ENCODE results near the gene MUC5B.
"Not testable (repeated sequence)": the region's sequence is repeated elsewhere in the genome, so short reads cannot be mapped to it uniquely, and the experiment has no call there.

Gene MUC5B, protein sequence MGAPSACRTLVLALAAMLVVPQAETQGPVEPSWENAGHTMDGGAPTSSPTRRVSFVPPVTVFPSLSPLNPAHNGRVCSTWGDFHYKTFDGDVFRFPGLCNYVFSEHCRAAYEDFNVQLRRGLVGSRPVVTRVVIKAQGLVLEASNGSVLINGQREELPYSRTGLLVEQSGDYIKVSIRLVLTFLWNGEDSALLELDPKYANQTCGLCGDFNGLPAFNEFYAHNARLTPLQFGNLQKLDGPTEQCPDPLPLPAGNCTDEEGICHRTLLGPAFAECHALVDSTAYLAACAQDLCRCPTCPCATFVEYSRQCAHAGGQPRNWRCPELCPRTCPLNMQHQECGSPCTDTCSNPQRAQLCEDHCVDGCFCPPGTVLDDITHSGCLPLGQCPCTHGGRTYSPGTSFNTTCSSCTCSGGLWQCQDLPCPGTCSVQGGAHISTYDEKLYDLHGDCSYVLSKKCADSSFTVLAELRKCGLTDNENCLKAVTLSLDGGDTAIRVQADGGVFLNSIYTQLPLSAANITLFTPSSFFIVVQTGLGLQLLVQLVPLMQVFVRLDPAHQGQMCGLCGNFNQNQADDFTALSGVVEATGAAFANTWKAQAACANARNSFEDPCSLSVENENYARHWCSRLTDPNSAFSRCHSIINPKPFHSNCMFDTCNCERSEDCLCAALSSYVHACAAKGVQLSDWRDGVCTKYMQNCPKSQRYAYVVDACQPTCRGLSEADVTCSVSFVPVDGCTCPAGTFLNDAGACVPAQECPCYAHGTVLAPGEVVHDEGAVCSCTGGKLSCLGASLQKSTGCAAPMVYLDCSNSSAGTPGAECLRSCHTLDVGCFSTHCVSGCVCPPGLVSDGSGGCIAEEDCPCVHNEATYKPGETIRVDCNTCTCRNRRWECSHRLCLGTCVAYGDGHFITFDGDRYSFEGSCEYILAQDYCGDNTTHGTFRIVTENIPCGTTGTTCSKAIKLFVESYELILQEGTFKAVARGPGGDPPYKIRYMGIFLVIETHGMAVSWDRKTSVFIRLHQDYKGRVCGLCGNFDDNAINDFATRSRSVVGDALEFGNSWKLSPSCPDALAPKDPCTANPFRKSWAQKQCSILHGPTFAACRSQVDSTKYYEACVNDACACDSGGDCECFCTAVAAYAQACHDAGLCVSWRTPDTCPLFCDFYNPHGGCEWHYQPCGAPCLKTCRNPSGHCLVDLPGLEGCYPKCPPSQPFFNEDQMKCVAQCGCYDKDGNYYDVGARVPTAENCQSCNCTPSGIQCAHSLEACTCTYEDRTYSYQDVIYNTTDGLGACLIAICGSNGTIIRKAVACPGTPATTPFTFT (N-terminal part only)

DNA sequence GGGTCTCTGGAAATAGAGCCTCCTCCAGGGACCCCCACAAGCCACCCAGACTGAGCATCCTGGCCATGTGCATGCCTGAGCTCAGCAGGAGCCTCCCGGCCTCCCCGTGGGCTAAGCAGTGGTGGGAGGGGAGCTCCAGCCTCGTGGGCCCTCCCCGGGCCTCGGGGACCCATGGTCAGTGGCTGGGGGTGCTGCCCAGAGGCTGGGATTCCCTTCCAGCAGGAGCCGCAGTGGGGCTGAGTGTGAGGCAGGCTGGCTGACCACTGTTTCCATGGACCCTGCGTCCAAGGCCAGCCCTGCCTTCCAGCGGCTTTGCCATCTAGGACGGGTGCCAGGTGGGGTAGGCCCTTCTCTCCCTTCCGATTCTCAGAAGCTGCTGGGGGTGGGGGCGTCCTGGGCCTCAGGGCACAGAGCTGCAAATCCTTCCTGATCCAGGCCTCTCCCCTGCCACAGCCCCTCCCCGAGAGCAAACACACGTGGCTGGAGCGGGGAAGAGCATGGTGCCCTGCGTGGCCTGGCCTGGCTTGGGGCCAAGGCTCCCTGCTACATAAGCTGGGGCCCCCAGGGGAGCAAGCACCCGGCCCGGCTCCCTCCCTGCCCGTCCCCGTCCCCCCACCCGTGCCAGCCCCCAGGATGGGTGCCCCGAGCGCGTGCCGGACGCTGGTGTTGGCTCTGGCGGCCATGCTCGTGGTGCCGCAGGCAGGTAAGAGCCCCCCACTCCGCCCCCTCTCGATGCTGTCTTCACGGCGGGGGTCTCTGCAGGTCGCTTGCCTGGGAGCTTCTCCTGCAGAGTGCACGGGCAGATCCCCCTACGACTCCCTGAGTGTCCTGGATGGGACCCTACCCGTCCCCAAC is at the start of gene MUC5B:
MUC5B (plus strand) TSS at position 576 of the 855 bp plus-strand sequence; CDS start at position 634, 58 bp downstream.
- H3K27ac Mint-ChIP-seq = no peak within 1 kb of the TSS
- H3K4me1 Mint-ChIP-seq = no peaks in the 10 kb centered on the region
- no peaks in the 10 kb centered on the region for H3K36me3 Mint-ChIP-seq
- ATAC-seq (replicated peaks) (no peak), DNase-seq (no peak)
- peaks cover 10 to 37% of the 10 kb centered on the region in 2 donors for H3K27me3 Mint-ChIP-seq
- H3K9me3 Mint-ChIP-seq = no peaks in the 10 kb centered on the region
- no peak within 1 kb of the TSS for H3K4me3 Mint-ChIP-seq

DNA sequence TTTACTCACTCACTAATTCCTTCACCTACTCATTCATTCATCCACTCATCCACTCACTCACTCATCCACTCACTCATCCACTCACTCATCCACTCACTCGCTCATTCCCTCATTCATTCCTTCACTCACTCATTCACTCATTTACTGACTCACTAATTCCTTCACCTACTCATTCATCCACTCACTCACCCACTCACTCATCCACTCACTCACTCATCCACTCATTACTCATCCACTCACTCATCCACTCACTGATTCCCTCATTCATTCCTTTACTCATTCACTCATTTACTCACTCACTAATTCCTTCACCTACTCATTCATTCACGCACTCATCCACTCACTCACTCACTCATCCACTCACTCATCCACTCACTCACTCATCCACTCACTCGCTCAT is 49.5 kb upstream of the MUC5B start:
- H3K27me3 Mint-ChIP-seq; H3K27ac Mint-ChIP-seq; H3K36me3 Mint-ChIP-seq; DNase-seq; H3K4me1 Mint-ChIP-seq; H3K4me3 Mint-ChIP-seq; ATAC-seq (replicated peaks): not testable (repeated sequence)
- H3K9me3 Mint-ChIP-seq = peaks cover 21 to 28% of the 10 kb centered on the region in 2 donors

DNA sequence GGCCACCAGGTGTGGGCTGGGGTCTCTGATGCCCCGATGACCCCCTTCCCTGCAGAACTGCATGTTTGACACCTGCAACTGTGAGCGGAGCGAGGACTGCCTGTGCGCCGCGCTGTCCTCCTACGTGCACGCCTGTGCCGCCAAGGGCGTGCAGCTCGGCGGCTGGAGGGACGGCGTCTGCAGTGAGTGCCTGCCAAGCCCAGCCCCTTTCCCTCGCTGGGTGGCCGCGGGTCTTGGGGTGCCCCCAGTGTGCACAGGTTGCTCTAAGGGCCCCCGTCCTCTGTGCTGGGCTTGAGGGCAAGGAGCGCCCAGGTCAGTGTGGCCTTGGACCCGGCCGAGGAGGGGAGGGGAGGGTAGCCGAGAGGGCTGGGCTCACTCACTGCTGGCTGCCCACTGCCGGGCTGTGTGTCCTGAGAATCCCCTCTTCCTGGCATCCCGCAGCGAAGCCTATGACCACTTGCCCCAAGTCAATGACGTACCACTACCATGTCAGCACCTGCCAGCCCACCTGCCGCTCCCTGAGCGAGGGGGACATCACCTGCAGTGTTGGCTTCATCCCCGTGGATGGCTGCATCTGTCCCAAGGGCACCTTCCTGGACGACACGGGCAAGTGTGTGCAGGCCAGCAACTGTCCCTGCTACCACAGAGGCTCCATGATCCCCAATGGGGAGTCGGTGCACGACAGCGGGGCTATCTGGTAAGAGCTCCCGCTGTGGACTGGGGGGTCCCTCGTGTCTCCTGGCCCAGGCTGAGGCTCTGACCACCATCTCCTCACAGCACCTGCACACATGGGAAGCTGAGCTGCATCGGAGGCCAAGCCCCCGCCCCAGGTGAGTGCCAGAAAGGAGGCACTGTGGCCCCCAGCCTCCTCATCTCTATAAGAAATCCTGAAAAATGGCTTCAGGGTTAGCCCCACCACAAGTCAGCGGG is 48.2 kb upstream of the MUC5B start:
- H3K4me3 Mint-ChIP-seq = no peak overlapping the region
- H3K27ac Mint-ChIP-seq = no peak overlapping the region
- peaks cover 0 to 6% of the 10 kb centered on the region in 2 donors for H3K4me1 Mint-ChIP-seq
- H3K36me3 Mint-ChIP-seq = peaks cover 0 to 6% of the 10 kb centered on the region in 2 donors
- H3K27me3 Mint-ChIP-seq = peaks cover 0 to 6% of the 10 kb centered on the region in 2 donors
- DNase-seq (no peak), ATAC-seq (replicated peaks) (no peak)
- peaks cover 19 to 24% of the 10 kb centered on the region in 2 donors for H3K9me3 Mint-ChIP-seq

DNA sequence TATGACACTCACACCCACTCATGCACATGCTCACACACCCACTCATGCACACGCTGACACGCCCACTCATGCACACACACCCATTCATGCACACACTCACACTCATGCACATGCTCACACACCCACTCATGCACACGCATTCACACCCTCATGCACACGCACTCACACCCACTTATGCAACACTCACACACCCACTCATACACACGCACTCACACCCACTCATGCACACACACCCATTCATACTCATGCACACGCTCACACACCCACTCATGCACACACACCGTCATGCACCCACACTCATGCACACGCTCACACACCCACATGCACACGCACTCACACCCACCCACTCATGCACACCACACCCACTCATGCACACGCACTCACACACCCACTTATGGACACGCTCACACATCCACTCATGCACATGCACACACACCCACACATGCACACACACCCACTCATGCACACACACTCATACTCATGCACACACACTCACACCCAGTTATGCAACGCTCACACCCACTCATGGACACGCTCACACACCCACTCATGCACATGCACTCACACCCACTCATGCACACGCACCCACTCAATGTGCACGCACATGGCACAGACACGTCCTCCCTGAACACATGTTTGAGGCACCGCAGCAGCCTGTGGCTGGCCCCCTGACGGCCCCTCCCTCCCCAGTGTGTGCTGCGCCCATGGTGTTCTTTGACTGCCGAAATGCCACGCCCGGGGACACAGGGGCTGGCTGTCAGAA is 47.2 kb upstream of the MUC5B start:
- peaks cover 15 to 17% of the 10 kb centered on the region in 2 donors for H3K9me3 Mint-ChIP-seq
- H3K27ac Mint-ChIP-seq = no peak overlapping the region
- H3K4me1 Mint-ChIP-seq = peaks cover 0 to 6% of the 10 kb centered on the region in 2 donors
- ATAC-seq (replicated peaks) (no peak), DNase-seq (no peak)
- peaks cover 0 to 6% of the 10 kb centered on the region in 2 donors for H3K36me3 Mint-ChIP-seq
- H3K27me3 Mint-ChIP-seq = peaks cover 0 to 6% of the 10 kb centered on the region in 2 donors
- no peak overlapping the region for H3K4me3 Mint-ChIP-seq

DNA sequence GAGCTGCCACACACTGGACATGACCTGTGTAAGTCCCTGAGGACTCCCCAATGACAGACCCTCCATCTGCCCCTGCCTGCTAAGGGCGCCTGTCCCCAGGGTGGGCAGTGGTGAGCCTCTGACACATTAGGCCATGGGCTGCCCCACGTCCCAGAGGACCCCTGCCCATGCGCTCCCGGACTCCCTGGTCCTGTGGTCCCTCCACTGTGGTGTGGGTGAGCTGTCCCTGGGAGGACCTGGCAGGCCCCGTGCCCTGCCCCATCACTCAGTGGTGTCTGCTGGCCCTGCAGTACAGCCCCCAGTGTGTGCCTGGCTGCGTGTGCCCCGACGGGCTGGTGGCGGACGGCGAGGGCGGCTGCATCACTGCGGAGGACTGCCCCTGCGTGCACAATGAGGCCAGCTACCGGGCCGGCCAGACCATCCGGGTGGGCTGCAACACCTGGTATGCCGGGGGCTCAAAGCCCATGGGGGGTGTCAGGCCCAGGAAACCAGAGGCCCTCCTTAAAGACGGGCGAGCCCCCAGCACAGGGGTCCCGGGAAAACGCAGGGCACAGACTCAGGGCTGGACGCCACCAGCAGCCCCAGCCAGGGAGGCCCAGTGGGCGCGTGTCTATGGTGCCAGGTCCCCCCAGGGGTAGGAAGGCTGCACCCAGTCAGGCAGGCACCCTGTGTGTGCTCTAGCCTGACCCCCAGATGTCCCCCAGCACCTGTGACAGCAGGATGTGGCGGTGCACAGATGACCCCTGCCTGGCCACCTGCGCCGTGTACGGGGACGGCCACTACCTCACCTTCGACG is 46.4 kb upstream of the MUC5B start:
- Mint-ChIP-seq H3K4me1 (peaks cover 0 to 2% of the 10 kb centered on the region in 2 donors), H3K4me3 (no peak overlapping the region), H3K27ac (no peak overlapping the region), H3K27me3 (peaks cover 0 to 6% of the 10 kb centered on the region in 2 donors), H3K9me3 (peaks cover 8 to 9% of the 10 kb centered on the region in 2 donors), H3K36me3 (no peaks in the 10 kb centered on the region)
- no peak for DNase-seq
- ATAC-seq (replicated peaks) = no peak

DNA sequence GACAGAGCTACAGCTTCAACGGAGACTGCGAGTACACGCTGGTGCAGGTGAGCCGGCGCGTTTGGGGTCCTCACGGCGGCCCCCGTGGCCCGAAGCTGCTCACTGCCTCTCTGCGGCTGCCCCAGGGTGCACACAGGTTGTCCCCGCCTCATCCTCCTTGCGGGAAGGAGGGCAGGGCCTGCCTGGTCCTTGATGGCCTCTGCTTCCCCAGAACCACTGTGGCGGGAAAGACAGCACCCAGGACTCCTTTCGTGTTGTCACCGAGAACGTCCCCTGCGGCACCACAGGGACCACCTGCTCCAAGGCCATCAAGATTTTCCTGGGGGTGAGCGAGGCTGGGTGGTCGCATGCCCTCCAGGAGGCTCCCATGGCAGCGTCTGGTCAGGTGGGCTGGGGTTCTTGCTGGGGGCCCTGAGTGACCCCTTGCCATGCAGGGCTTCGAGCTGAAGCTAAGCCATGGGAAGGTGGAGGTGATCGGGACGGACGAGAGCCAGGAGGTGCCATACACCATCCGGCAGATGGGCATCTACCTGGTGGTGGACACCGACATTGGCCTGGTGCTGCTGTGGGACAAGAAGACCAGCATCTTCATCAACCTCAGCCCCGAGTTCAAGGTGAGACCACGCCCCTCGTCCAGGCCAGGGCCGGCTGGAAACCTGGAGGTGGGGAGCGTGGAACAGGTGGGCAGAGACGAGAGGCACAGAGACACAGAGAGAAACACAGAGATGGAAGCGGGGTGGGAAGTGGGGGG is 45.7 kb upstream of the MUC5B start:
- no peak overlapping the region for H3K4me3 Mint-ChIP-seq
- no peaks in the 10 kb centered on the region for H3K36me3 Mint-ChIP-seq
- no peak for ATAC-seq (replicated peaks)
- H3K27me3 Mint-ChIP-seq = peaks cover 0 to 6% of the 10 kb centered on the region in 2 donors
- peaks cover 0 to 2% of the 10 kb centered on the region in 2 donors for H3K4me1 Mint-ChIP-seq
- DNase-seq = no peak
- peaks cover 4% of the 10 kb centered on the region in 2 donors for H3K9me3 Mint-ChIP-seq
- no peak overlapping the region for H3K27ac Mint-ChIP-seq

DNA sequence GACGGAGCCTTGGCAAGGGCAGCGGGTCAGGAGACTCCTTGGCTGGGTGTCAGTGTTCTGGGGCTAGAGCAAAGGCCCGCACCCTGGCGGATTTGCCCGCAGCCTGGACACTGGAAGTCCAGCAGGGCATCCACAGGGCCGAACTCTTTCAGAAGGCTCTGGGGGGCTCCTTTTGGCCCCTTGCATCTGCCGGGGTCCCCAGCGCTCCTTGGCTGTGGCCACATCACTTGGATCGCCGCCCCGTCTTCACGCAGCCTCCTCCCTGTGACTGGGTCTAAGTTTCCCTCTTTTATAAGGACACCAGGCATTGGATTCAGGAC is 45.1 kb upstream of the MUC5B start:
- Mint-ChIP-seq H3K4me1 (peaks cover 0 to 2% of the 10 kb centered on the region in 2 donors), H3K27me3 (peaks cover 0 to 6% of the 10 kb centered on the region in 2 donors), H3K27ac (no peak overlapping the region), H3K4me3 (no peak overlapping the region), H3K36me3 (no peaks in the 10 kb centered on the region), H3K9me3 (peaks cover 4% of the 10 kb centered on the region in 2 donors)
- ATAC-seq (replicated peaks) (no peak), DNase-seq (no peak)

DNA sequence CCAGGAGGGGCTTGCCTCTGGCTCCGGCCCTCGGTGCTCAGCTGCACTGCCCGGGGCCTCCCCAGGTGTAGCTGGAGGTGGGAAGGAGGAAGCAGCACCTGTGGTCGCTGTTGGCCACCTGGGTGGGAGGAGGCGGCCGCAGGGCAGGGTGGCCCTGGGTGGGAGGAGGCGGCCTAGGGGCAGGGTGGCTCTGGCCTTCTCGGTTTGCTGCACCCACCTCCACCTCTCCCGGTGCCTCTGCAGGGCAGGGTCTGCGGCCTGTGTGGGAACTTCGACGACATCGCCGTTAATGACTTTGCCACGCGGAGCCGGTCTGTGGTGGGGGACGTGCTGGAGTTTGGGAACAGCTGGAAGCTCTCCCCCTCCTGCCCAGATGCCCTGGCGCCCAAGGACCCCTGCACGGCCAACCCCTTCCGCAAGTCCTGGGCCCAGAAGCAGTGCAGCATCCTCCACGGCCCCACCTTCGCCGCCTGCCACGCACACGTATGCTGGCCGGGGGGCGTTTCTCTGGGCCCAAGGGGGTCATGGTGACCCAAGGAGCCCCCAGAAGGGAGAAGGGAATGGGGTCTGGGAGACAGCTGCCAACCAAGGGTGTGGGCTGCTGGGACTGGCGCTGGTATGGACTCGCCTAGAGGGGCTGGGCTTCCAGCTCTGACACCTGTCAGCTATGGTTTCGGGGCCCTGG is 44.5 kb upstream of the MUC5B start:
- Mint-ChIP-seq H3K4me3 (no peak overlapping the region), H3K4me1 (peaks cover 0 to 2% of the 10 kb centered on the region in 2 donors), H3K9me3 (peaks cover 4% of the 10 kb centered on the region in 2 donors), H3K36me3 (no peaks in the 10 kb centered on the region), H3K27ac (no peak overlapping the region), H3K27me3 (peaks cover 0 to 6% of the 10 kb centered on the region in 2 donors)
- no peak for ATAC-seq (replicated peaks)
- no peak for DNase-seq

DNA sequence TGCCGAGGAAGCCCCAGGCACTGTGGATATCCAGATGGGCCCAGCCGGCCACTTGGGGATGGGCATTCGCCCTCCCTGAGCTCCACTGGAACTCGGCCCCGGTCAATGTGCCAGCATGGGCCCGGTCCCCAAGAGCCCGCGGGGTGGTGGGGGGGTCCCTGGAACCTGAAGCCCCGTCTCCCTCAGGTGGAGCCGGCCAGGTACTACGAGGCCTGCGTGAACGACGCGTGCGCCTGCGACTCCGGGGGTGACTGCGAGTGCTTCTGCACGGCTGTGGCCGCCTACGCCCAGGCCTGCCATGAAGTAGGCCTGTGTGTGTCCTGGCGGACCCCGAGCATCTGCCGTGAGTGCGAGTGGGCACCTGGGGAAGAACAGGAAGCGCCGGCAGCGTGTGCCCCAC is 44.0 kb upstream of the MUC5B start:
- Mint-ChIP-seq H3K27me3 (peaks cover 0 to 6% of the 10 kb centered on the region in 2 donors), H3K27ac (no peak overlapping the region), H3K4me3 (no peak overlapping the region), H3K36me3 (no peaks in the 10 kb centered on the region), H3K9me3 (peaks cover 4% of the 10 kb centered on the region in 2 donors), H3K4me1 (peaks cover 0 to 2% of the 10 kb centered on the region in 2 donors)
- DNase-seq (no peak), ATAC-seq (replicated peaks) (no peak)

DNA sequence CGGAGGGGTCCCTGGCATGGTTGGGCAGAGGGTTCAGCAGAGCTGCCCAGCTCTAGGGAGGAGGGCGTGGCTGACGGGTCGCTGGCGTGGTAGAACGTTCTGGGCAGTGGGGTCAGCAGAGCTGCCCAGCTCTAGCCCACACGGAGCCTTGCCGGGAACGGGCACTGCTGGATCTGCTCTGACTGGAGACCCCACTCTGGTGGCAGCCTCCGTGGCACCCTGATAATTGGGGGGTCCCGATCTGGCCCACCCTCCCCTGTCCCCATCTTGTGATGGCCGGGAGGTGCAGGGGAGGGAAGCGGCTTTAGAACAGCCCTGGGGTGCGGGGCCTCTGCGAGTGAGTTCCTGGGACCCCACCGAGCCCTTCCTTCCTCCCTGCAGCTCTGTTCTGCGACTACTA is 43.2 kb upstream of the MUC5B start:
- Mint-ChIP-seq H3K9me3 (peaks cover 4% of the 10 kb centered on the region in 2 donors), H3K27me3 (peaks cover 0 to 6% of the 10 kb centered on the region in 2 donors), H3K36me3 (no peaks in the 10 kb centered on the region), H3K4me3 (no peak overlapping the region), H3K27ac (no peak overlapping the region), H3K4me1 (peaks cover 0 to 2% of the 10 kb centered on the region in 2 donors)
- DNase-seq (no peak), ATAC-seq (replicated peaks) (no peak)

All from stimulated activated naive B cell treated with anti-CD40 and anti-IgM and Interleukin-4, amounts not matched to agents 10 μg/mL and 1 μg/mL and 100 μg/mL, for 72 hours (primary cell).